C4-2B (cell line): Measurements from ENCODE around the gene NKTR.

Experiments used
- H3K27ac ChIP-seq: fragments of 450-650 bp; 2 replicates; pipeline ENCODE4 v1.5.1; 2017
- ZFX ChIP-seq: fragments of 450-650 bp; IDR thresholded peaks from 2 replicates; pipeline ENCODE4 v1.6.1; 2017
- TF ChIP-seq, protein P1 (sequence below): fragments of 450-650 bp; conservative IDR thresholded peaks from 2 replicates; pipeline ENCODE4 v1.5.1; 2017; ENCODE audit warnings: mild to moderate bottlenecking

Gene NKTR

DNA sequence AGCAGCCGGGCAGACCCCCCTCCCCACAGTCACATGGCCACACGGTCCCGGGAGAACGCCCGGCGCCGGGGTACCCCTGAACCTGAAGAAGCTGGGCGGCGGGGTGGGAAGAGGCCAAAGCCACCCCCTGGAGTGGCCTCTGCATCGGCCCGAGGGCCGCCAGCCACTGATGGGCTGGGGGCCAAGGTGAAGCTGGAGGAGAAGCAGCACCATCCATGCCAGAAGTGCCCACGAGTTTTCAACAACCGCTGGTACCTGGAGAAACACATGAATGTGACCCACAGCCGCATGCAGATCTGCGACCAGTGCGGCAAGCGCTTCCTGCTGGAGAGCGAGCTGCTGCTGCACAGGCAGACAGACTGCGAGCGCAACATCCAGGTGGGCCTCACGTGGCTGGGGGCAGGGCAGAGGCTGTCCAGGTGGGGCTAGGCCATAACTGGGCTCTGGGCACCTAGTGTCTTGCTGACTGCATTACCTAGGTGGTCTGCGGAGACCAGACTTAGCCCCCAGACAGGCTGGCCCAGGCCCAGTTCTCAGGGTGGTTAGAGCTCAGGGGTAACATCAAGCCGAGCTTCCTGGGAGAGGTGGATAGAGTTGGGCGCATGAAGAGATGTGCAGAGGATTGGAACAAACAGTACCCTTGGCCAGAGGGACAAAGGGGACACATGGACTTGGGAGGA lies 59.1 kb downstream of the NKTR start:
- TF ChIP-seq ZFX = no peak
- TF ChIP-seq, protein P1, sequence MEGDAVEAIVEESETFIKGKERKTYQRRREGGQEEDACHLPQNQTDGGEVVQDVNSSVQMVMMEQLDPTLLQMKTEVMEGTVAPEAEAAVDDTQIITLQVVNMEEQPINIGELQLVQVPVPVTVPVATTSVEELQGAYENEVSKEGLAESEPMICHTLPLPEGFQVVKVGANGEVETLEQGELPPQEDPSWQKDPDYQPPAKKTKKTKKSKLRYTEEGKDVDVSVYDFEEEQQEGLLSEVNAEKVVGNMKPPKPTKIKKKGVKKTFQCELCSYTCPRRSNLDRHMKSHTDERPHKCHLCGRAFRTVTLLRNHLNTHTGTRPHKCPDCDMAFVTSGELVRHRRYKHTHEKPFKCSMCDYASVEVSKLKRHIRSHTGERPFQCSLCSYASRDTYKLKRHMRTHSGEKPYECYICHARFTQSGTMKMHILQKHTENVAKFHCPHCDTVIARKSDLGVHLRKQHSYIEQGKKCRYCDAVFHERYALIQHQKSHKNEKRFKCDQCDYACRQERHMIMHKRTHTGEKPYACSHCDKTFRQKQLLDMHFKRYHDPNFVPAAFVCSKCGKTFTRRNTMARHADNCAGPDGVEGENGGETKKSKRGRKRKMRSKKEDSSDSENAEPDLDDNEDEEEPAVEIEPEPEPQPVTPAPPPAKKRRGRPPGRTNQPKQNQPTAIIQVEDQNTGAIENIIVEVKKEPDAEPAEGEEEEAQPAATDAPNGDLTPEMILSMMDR = no peak
- no peak overlapping the region for H3K27ac ChIP-seq

GRCh38 chr3:42660131-42660715 lies 59.7 kb downstream of the NKTR start:
- TF ChIP-seq, protein P1 = no peak
- no peak for TF ChIP-seq ZFX
- H3K27ac ChIP-seq = no peak overlapping the region

DNA sequence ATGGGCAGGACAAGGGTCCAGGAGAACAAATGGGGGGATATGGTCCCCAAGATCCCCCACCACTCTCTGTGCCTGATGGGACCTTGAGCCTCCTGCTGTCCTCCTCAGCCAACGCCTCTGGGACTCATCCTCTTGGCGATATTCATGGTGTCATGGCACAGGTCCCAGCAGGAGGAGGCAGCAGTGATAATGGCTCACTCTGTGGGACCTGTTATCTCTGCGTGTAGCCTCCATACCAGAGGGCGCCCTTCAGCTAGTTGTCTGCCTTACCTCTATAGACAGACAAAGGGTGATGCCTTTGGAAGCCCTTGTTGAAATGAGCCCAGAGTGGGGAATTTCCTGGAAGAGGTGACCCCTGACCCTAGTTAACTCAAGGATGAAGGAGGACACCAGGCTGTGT lies 60.4 kb downstream of the NKTR start:
- TF ChIP-seq ZFX = no peak
- TF ChIP-seq, protein P1 = no peak
- no peak overlapping the region for H3K27ac ChIP-seq

GRCh38 chr3:42661593-42662022 lies 61.1 kb downstream of the NKTR start:
- H3K27ac ChIP-seq = no peak overlapping the region
- TF ChIP-seq ZFX = no peak
- TF ChIP-seq, protein P1 = no peak

GRCh38 chr3:42662037-42662812 lies 61.7 kb downstream of the NKTR start:
- TF ChIP-seq, protein P1 = no peak
- TF ChIP-seq ZFX = no peak
- H3K27ac ChIP-seq = no peak overlapping the region

- H3K27ac ChIP-seq = no peak overlapping the region
- TF ChIP-seq ZFX = no peak
- TF ChIP-seq, protein P1 = no peak
Observed at GRCh38 chr3:42662813-42663535, 62.5 kb downstream of the NKTR start.
